ENCODE results near the gene HMGB1.

GRCh38 chr13:30418075-30418716 lies 47.5 kb downstream of the HMGB1 start:
- no peak for TF ChIP-seq POLR2AphosphoS5 (IDR thresholded peaks at IDR 0.05)
- TF ChIP-seq EP300 (IDR thresholded peaks at IDR 0.05) = no peak
- no peak for TF ChIP-seq CTCF (IDR thresholded peaks at IDR 0.05)

Data from suprapubic skin (tissue), 4 donors.